Progenitor cell of endocrine pancreas (in vitro differentiated cells): ENCODE data around the gene MPP7. TPM values are rescaled to one million over a fixed set of nuclear protein-coding genes. Genes with fewer than 3 reads are reported as not detected.

Experiments
- DNase-seq: peaks from one replicate; pipeline ENCODE4 v3.0.0; 2021; ENCODE audit warnings: low spot score; ENCODE audit not compliant: unreplicated experiment
- H3K27ac Mint-ChIP-seq: 2 replicates; pipeline ENCODE4 v1.8.0; 2021; ENCODE audit warnings: mild to moderate bottlenecking, moderate library complexity, mixed read lengths
- H3K27me3 Mint-ChIP-seq: 2 replicates; pipeline ENCODE4 v1.8.0; 2021; ENCODE audit warnings: mixed read lengths
- H3K36me3 Mint-ChIP-seq: 2 replicates; pipeline ENCODE4 v1.8.0; 2022; ENCODE audit warnings: mixed read lengths; ENCODE audit not compliant: insufficient read depth
- H3K4me1 Mint-ChIP-seq: 2 replicates; pipeline ENCODE4 v1.8.0; 2021; ENCODE audit warnings: low read depth, mixed read lengths
- H3K4me3 Mint-ChIP-seq: 2 replicates; pipeline ENCODE4 v1.8.0; 2021; ENCODE audit warnings: low read depth, mild to moderate bottlenecking, moderate library complexity, mixed read lengths
- H3K9me3 Mint-ChIP-seq: 2 replicates; pipeline ENCODE4 v1.8.0; 2021; ENCODE audit warnings: low read depth, mixed read lengths
- total RNA-seq: library from RNA; stranded (reverse); gene quantifications from 2 replicates; pipeline ENCODE4 v1.2.1, GENCODE V29; 2021
- TF ChIP-seq, protein P1 (sequence below): fragments of 200-600 bp; sonication (generic); IDR thresholded peaks from one replicate; pipeline ENCODE4 v1.5.0; 2021; ENCODE audit warnings: antibody characterized with exemption, mild to moderate bottlenecking; ENCODE audit not compliant: unreplicated experiment

Gene MPP7
- total RNA-seq, 1 donor from 2014 or later = 17.5 TPM

DNA sequence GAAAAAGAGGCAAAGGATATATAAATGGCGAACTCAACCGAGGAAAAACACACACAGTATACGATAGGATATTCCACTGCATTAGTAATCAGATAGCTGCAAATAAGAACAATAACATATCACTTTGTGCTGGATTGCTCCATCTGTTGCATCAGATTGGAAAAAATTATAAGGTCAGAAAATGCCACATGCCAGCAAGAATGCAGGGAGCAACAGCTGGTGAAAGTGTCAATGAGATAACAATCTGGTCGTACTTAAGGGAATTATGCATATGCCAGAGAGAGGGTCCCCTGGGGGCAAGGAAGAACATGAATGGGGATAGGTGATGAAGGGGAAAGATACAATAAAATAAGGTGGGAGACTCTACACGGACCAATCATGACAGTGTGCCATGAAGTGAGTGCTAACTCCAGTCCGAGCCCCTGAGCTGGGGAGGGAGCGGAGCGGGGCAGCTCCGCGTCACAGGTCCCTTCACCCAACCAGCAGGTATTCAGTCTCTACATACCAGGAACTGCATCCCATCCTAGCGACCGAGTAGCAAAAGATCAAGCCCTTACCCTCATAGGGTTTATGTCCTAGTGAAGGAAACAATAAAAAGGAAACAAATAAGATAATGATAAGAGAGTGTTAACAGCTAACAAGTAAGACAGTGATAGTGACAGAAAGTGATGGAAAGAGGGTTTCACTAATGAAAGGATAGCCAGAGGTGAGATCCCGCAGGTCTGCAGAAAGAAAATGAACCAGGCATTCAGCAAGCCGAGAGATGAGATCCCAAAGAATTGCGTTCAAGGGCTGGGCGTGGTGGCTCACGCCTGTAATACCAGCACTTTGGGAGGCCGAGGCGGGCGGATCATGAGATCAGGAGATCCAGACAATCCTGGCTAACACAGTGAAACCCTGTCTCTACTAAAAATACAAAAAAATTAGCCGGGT is 9.4 kb downstream of the MPP7 start:
- peaks cover 13% of the 10 kb centered on the region for H3K27me3 Mint-ChIP-seq
- no peak for DNase-seq
- H3K4me3 Mint-ChIP-seq = no peak overlapping the region
- peaks cover 4% of the 10 kb centered on the region for H3K36me3 Mint-ChIP-seq
- H3K4me1 Mint-ChIP-seq = peaks cover 24% of the 10 kb centered on the region
- H3K27ac Mint-ChIP-seq = no peak overlapping the region
- H3K9me3 Mint-ChIP-seq = no peaks in the 10 kb centered on the region
- TF ChIP-seq, protein P1, sequence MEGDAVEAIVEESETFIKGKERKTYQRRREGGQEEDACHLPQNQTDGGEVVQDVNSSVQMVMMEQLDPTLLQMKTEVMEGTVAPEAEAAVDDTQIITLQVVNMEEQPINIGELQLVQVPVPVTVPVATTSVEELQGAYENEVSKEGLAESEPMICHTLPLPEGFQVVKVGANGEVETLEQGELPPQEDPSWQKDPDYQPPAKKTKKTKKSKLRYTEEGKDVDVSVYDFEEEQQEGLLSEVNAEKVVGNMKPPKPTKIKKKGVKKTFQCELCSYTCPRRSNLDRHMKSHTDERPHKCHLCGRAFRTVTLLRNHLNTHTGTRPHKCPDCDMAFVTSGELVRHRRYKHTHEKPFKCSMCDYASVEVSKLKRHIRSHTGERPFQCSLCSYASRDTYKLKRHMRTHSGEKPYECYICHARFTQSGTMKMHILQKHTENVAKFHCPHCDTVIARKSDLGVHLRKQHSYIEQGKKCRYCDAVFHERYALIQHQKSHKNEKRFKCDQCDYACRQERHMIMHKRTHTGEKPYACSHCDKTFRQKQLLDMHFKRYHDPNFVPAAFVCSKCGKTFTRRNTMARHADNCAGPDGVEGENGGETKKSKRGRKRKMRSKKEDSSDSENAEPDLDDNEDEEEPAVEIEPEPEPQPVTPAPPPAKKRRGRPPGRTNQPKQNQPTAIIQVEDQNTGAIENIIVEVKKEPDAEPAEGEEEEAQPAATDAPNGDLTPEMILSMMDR = no peak

DNA sequence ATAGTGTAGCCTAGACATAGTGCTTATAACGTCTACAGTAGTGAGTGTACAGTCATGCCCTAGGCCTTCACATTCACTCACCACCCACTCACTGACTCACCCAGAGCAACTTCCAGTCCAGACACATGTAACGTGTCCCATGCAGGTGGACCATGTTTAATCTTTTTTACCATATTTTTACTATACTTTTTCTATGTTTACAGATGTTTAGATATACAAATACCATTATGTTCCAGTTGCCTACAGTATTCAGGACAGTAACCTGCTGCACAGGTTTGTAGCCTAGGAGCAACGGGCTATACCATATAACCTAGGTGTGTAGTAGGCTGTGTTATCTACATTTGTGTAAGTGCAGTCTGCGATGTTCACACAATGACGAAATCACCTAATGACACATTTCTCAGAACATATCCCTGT is 11.0 kb downstream of the MPP7 start:
- no peak for DNase-seq
- no peak overlapping the region for H3K4me3 Mint-ChIP-seq
- no peak overlapping the region for H3K27ac Mint-ChIP-seq
- no peaks in the 10 kb centered on the region for H3K9me3 Mint-ChIP-seq
- H3K36me3 Mint-ChIP-seq = peaks cover 2% of the 10 kb centered on the region
- H3K4me1 Mint-ChIP-seq = peaks cover 21% of the 10 kb centered on the region
- TF ChIP-seq, protein P1 = no peak
- peaks cover 13% of the 10 kb centered on the region for H3K27me3 Mint-ChIP-seq

DNA sequence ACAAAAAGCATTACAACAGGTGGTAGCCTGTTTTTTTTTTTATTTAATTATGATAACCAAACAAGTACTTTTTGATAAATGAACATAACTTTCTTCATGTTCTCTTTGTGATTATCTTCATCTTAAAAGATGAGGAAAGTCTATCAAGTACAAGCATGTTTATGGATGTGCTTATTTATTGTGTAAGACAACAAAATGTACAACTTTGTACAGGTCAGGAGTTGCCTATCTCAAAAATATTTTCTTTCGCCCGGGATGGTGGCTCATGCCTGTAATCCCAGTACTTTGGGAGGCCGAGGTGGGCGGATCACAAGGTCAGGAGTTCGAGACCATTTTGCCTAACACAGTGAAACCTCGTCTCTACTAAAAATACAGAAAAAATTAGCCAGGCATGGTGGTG is 17.0 kb downstream of the MPP7 start:
- H3K4me3 Mint-ChIP-seq = no peak overlapping the region
- H3K4me1 Mint-ChIP-seq = peaks cover 26% of the 10 kb centered on the region
- DNase-seq = no peak
- TF ChIP-seq, protein P1 = no peak
- no peak overlapping the region for H3K27ac Mint-ChIP-seq
- no peaks in the 10 kb centered on the region for H3K36me3 Mint-ChIP-seq
- H3K9me3 Mint-ChIP-seq = no peaks in the 10 kb centered on the region
- H3K27me3 Mint-ChIP-seq = no peaks in the 10 kb centered on the region

DNA sequence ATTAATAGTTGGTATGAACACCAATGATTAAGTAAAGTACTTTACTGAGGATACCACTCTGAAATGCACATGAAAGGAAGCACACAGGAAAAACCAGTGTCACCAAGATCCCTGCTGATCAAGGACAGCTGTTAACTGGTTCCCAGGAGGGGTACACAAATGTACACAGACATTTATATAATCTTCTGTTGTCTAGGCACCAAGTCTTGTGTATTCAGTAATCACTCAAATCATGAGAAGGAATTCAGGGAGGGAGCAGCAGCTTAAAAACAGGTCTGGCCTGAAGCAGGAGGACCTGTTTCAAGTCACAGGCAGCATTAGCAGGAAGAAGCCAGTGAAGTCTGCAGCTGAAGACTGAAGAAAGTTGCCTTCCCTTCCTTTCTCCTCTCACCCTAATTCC is 18.7 kb downstream of the MPP7 start:
- DNase-seq = no peak
- Mint-ChIP-seq H3K36me3 (no peaks in the 10 kb centered on the region), H3K27me3 (no peaks in the 10 kb centered on the region), H3K9me3 (no peaks in the 10 kb centered on the region), H3K27ac (peak overlapping the region; percentile 88), H3K4me3 (peak overlapping the region; percentile 27), H3K4me1 (peaks cover 26% of the 10 kb centered on the region)
- TF ChIP-seq, protein P1 = no peak

DNA sequence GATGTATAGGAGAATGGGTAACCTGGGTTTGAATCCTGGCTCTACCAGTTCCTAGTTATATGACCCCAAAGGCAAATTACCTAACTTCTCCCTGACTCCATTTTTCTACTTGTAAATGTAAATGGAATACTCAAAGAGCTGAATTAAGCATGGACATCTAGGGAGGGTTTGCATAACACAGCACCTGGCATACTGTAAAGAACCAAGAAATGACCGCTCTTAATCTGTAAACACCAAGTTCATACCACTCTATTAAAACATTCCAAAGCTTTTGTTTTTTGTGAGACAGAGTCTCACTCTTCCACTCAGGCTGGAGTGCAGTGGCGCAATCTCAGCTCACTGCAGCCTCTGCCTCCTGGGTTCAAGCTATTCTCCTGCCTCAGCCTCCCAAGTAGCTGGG is 19.6 kb downstream of the MPP7 start:
- TF ChIP-seq, protein P1 = no peak
- no peaks in the 10 kb centered on the region for H3K27me3 Mint-ChIP-seq
- DNase-seq = no peak
- no peaks in the 10 kb centered on the region for H3K9me3 Mint-ChIP-seq
- peaks cover 26% of the 10 kb centered on the region for H3K4me1 Mint-ChIP-seq
- H3K27ac Mint-ChIP-seq = no peak overlapping the region
- no peak overlapping the region for H3K4me3 Mint-ChIP-seq
- H3K36me3 Mint-ChIP-seq = no peaks in the 10 kb centered on the region
